HG02885 (cell line): ENCODE data around the gene COL6A5.
"Not testable (repeated sequence)": the region's sequence is repeated elsewhere in the genome, so short reads cannot be mapped to it uniquely, and the experiment has no call there.

Source experiments
- ATAC-seq: cut with Tn5 transposase; IDR thresholded peaks from one replicate; pipeline ENCODE4 v1.9.1; 2021; ENCODE audit warnings: mild to moderate bottlenecking; ENCODE audit not compliant: unreplicated experiment, poor library complexity

The COL6A5 gene

GRCh38 chr3:130386604-130387263 is 41.3 kb downstream of the COL6A5 start:
- ATAC-seq = no peak

DNA sequence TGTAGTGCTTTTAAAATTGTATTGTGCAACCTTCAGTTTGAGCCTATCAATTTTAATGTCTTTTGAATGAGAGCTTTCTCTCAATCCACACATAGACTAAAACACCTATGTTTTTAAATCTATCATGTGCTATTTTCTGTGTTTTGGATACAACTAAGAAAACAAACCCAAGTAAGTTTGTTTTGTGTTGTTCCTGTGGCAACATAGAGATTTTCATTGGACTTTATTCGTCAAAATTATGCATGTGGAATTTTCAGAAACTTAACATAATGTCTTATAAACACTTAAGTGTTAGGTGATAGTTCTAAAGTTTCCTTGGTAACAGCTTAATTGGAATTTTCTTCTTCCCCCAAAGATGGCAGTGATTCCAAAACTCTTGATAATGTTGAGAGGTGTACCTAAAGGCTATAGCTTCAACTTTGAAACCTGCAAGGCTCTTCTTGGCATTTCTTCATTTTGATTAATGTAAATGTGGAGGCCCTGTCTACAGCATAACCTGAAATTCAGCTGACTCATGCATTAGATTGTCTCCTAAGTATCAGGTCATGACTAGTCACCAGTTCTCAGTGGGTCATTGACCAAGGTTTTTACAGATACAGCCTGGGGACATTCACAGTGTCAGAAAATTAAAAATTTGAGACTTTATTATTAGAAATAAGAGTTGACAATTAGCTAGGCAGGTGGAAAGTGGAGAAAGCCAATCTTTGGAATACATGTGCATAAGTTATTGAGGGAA is 44.4 kb downstream of the COL6A5 start:
- ATAC-seq = no peak

GRCh38 chr3:130392266-130392665 is 46.8 kb downstream of the COL6A5 start:
- no peak for ATAC-seq

- no peak for ATAC-seq
These were observed 48.1 kb downstream of the COL6A5 start for GRCh38 chr3:130393594-130393993.

DNA sequence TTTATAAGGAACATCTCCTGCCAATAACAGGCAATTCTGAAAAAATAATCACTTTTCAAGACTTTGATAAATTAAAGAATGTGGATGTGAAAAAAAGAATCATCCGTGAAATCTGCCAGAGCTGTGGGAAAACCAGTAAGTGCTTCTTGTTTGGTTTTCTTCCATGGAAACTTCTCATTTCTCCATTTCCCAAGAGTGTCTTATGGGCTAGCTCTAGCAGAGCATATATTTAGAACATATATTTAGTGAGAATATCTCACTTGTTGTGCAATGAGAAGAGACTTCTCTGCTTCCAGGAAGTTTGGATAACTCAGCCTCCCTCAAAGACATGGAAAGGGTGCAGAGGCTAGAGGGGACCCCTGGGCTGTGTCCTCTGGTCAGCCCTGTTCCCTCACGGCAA is 49.9 kb downstream of the COL6A5 start:
- no peak for ATAC-seq

GRCh38 chr3:130395916-130396315 is 50.4 kb downstream of the COL6A5 start:
- no peak for ATAC-seq

DNA sequence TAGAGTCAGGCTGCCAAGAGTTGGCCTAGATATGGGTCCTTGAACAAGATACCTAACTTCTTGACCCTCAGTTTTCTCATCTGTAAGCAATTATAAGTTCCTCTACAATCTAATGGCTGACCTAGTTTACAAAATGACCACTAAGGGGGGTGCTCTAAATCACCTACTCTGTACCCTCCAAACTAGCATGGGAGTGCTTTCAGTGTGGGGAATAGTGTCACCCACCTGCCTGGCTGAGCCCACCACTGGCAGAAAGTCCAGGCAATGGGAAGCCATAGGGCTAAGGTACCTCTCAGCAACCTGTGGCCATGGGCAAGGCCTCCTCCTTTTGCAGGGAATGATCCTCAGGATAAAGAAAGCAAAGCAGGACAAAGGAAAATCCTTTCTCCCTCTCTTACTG is 58.9 kb downstream of the COL6A5 start:
- no peak for ATAC-seq

GRCh38 chr3:130405956-130406355 is 60.5 kb downstream of the COL6A5 start:
- ATAC-seq = no peak

GRCh38 chr3:130408253-130408652 is 62.8 kb downstream of the COL6A5 start:
- not testable (repeated sequence) for ATAC-seq

- no peak for ATAC-seq
These were observed 65.8 kb downstream of the COL6A5 start for GRCh38 chr3:130411320-130411719.

GRCh38 chr3:130412991-130413560 is 67.6 kb downstream of the COL6A5 start:
- no peak for ATAC-seq

DNA sequence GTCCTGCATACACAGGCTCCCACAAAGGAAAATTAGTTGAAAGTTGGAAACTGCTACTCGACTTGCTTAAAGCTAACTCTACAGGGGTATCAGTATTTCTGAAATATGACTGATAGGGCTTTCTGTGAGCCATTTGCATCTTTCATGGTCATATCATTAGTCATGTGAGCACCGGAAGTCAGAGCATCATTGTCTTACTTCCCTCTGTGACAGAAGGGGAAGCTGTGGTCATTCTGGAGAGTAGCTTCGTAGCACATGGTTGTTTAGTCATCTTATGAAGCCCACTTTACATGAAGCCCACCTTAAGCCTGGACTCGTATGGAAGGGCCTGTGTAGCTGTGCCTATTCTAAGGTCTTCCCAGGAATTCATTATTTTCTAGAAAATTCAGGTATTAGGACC is 69.0 kb downstream of the COL6A5 start:
- no peak for ATAC-seq

DNA sequence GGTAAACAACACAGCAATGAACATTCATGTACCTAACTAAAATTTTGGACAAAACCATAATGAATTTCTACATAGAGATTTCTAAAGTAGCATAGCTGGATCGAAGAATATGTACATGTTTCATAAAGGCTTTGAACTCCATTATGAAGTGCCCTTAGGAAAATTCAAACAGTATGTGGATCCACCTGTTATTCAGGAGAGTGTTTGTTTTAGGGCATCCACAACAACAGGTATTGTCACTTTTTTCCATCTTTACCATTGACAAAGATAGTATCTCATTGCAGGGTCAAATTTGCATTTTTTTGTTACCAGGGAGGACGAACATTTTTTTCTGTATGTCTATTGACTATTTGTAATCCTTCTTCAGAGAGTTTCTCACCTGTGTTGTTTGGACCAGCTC is 75.0 kb downstream of the COL6A5 start:
- no peak for ATAC-seq

DNA sequence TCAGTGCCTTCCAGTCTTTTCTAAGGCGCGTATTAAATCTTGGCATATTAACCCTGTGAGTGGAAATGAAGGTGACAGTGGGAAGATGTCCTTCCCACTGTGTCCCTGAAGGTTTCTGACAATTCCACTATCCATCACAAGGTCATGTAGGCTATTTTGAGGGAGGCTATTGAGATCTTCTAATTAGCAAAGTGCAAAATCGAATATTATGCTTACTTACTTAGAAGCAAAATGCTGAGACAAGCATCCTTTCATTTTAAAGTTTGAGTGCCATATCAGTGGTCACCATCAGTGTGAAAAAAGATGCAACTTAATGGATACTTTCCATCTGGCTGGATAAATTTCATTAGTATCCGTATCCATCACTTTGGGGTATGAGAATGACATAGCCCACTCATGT is 77.6 kb downstream of the COL6A5 start:
- ATAC-seq = no peak

DNA sequence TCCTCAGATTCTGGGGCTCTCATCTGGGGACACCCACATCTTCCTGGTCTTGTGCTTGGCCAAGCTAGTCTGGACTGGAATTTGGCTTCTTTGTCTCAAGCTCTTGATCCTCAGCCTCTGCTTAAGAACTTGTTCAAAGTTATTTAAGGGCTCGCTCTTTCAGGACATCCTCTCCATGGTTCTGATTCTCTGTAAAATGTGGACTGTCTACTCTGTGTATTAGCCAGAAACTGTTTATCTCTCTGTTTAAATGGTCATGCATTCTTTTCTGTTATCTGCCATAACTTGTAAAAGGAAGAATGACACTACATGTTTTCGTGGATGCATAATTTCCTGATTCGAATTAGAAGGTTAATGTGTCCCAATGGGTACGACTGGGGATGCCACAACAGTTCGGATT is 79.4 kb downstream of the COL6A5 start:
- no peak for ATAC-seq

- no peak for ATAC-seq
These were observed 80.0 kb downstream of the COL6A5 start for GRCh38 chr3:130425484-130425883.

DNA sequence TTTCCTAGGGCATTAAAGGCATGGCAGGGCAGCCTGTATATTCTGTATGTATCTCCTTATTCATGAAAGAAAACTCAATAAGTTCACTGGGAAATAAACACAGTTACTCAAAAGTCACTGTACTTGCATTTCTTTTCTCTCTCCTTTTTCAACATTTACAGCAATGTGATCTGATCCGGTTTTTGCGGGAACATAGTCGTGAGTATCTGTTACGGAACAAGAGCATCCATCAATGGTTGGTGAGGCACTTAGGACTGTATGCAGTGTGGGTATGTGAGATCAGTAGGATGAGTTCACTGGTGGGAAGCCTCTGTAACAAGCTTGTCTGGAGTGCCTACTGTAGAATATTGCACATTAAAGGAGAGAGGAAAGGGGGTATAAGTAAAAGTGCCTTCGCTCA is 80.7 kb downstream of the COL6A5 start:
- ATAC-seq = no peak

DNA sequence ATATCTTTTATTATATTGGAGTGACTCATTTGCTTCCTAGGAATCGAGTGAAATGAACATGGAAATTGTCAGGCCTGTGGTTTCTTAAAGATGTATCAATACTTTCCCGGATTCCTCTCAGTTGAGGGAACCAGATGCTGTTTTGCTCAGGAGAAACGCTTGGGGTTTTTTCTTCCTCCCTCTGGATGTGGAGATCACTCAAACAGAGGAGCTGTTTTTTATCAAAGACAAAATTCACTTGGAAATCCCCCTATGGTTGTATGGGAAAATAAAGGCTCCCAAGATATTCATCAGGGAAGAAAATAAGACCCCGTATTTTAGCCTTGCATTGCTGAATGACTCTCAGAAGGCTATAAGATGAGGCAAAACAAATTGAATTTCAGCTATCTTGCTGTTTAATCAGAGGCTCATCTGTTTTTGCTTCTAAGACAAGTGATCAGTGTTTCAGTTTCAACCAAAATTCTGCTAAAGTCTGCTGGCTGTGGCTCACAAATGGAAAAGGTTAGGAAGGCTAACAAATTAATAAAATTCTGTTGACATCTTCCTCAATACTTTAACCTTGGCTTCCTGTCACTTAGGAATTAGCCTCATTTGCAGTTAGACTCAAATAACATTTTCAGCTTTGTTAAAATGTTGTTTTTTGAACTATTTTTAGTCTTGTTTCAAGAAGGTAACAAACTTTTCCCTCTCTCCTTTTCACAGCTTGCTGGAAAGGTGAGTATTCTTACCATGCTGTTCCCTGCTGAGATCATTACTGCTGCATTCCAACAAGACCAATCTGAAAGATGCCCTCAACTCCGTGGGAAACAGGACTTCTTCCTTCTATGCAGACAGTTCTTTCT is 83.6 kb downstream of the COL6A5 start:
- no peak for ATAC-seq

DNA sequence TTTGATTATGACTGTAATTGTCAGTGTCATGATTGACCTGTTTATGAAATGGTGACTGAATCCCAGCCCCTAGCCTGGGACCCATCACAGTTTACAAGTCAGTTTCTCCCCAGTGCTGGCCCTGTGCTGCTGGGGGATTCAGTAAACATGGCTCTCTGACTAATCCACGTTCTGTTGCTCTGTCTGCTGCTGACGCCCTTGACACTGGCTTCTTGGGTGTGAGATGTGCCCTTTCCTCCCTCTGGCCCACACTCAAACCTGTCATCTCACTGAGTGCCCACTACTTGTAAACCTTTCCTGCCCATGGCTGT is 84.2 kb downstream of the COL6A5 start:
- no peak for ATAC-seq

DNA sequence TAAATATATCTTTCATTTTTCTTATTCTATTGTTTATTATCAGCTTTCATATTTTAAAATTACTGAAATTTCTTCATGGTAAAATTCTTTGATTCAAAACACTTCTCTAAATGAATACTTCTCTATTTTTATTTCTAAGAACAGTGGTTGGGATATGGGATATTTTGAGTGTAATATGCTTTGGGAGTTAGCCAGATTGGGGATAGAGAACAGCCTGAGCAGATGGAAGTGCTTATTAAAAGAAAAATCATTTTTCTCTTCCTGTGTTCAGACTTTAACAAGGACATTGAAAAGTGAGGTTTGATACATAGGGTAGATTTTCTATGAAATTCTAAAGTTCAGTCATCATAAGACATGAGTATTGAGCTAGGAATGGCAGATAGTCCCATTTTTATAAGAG is 84.8 kb downstream of the COL6A5 start:
- ATAC-seq = no peak

GRCh38 chr3:130432086-130432485 is 86.6 kb downstream of the COL6A5 start:
- ATAC-seq = not testable (repeated sequence)
